SK-N-SH treated with all-trans-retinoic acid at 6 μM for 48 hours (cell line): Measurements from ENCODE around the gene TMEM14C.

Source experiments
- ATAC-seq: fragments of 200-7000 bp; cut with Tn5 transposase; 3 replicates; pipeline ENCODE4 v1.9.1; 2020; ENCODE audit warnings: mild to moderate bottlenecking, moderate library complexity
- ARNTL ChIP-seq: fragments of 450-650 bp; formaldehyde crosslinking; IDR thresholded peaks from 2 replicates; pipeline ENCODE4 v1.5.0; 2020; ENCODE audit warnings: low read depth, mild to moderate bottlenecking, moderate library complexity, borderline replicate concordance
- BACH2 ChIP-seq: fragments of 250-450 bp; sonication (Bioruptor Pico); IDR thresholded peaks from 2 replicates; pipeline ENCODE4 v1.9.0; 2021; ENCODE audit warnings: mild to moderate bottlenecking, borderline replicate concordance
- CSDC2 ChIP-seq: fragments of 250-450 bp; sonication (Bioruptor Pico); IDR thresholded peaks from 2 replicates; pipeline ENCODE4 v1.5.0; 2020; ENCODE audit warnings: mild to moderate bottlenecking, moderate library complexity
- ESRRG ChIP-seq: fragments of 250-450 bp; sonication (Bioruptor Pico); IDR thresholded peaks from 2 replicates; pipeline ENCODE4 v1.6.1; 2021; ENCODE audit warnings: mild to moderate bottlenecking
- GLIS3 ChIP-seq: fragments of 250-450 bp; sonication (Bioruptor Pico); IDR thresholded peaks from 2 replicates; pipeline ENCODE4 v1.5.0; 2020; ENCODE audit warnings: mild to moderate bottlenecking, moderate library complexity
- ISL1 ChIP-seq: fragments of 250-450 bp; sonication (Bioruptor Pico); IDR thresholded peaks from 2 replicates; pipeline ENCODE4 v2.1.2; 2022; ENCODE audit warnings: mild to moderate bottlenecking, moderate library complexity
- OSR1 ChIP-seq: fragments of 250-450 bp; sonication (Bioruptor Pico); IDR thresholded peaks from 2 replicates; pipeline ENCODE4 v1.8.0; 2022; ENCODE audit warnings: moderate library complexity, mild to moderate bottlenecking, inconsistent platforms
- PPARA ChIP-seq: fragments of 250-450 bp; sonication (Bioruptor Pico); IDR thresholded peaks from 2 replicates; pipeline ENCODE4 v1.5.0; 2020; ENCODE audit warnings: mild to moderate bottlenecking, borderline replicate concordance
- RARB ChIP-seq: fragments of 250-450 bp; sonication (Bioruptor Pico); IDR thresholded peaks from 2 replicates; pipeline ENCODE4 v1.8.0; 2021; ENCODE audit warnings: mild to moderate bottlenecking, moderate library complexity
- SNAI2 ChIP-seq: fragments of 250-450 bp; sonication (Bioruptor Pico); IDR thresholded peaks from 2 replicates; pipeline ENCODE4 v1.5.0; 2020; ENCODE audit warnings: mild to moderate bottlenecking, moderate library complexity
- TCF4 ChIP-seq: fragments of 250-450 bp; sonication (Bioruptor Pico); IDR thresholded peaks from 2 replicates; pipeline ENCODE4 v1.8.0; 2021; ENCODE audit warnings: mild to moderate bottlenecking, moderate library complexity, borderline replicate concordance
- TOX ChIP-seq: fragments of 250-450 bp; sonication (Bioruptor Pico); IDR thresholded peaks from 2 replicates; pipeline ENCODE4 v1.8.0; 2021; ENCODE audit warnings: mild to moderate bottlenecking, moderate library complexity, borderline replicate concordance
- ZC3H10 ChIP-seq: fragments of 250-450 bp; sonication (Bioruptor Pico); IDR thresholded peaks from 2 replicates; pipeline ENCODE4 v1.5.1; 2021; ENCODE audit warnings: mild to moderate bottlenecking, moderate library complexity
- ZFP3 ChIP-seq: fragments of 250-450 bp; sonication (Bioruptor Pico); IDR thresholded peaks from 2 replicates; pipeline ENCODE4 v1.5.0; 2020; ENCODE audit warnings: mild to moderate bottlenecking, moderate library complexity
- ZFP30 ChIP-seq: fragments of 450-650 bp; formaldehyde crosslinking; IDR thresholded peaks from 2 replicates; pipeline ENCODE4 v1.5.0; 2022; ENCODE audit warnings: mild to moderate bottlenecking, moderate library complexity
- ZNF565 ChIP-seq: fragments of 450-650 bp; formaldehyde crosslinking; conservative IDR thresholded peaks from 2 replicates; pipeline ENCODE4 v1.5.0; 2020; ENCODE audit warnings: low read depth, mild to moderate bottlenecking, moderate library complexity
- ZNF70 ChIP-seq: fragments of 450-650 bp; formaldehyde crosslinking; IDR thresholded peaks from 2 replicates; pipeline ENCODE4 v1.5.0; 2020; ENCODE audit warnings: mild to moderate bottlenecking, moderate library complexity
- ZNF8 ChIP-seq: fragments of 450-650 bp; formaldehyde crosslinking; IDR thresholded peaks from 2 replicates; pipeline ENCODE4 v1.5.0; 2020; ENCODE audit warnings: mild to moderate bottlenecking, moderate library complexity
- TF ChIP-seq, protein P1 (sequence below): fragments of 250-450 bp; sonication (Bioruptor Pico); IDR thresholded peaks from 2 replicates; pipeline ENCODE4 v1.5.1; 2021; ENCODE audit warnings: mild to moderate bottlenecking, moderate library complexity
- TF ChIP-seq, protein P2 (sequence below): fragments of 250-450 bp; sonication (Bioruptor Pico); IDR thresholded peaks from 2 replicates; pipeline ENCODE4 v1.5.0; 2020; ENCODE audit warnings: mild to moderate bottlenecking, moderate library complexity
- TF ChIP-seq, protein P3 (sequence below): fragments of 250-450 bp; sonication (Bioruptor Pico); IDR thresholded peaks from 2 replicates; pipeline ENCODE4 v1.8.0; 2020; ENCODE audit warnings: mild to moderate bottlenecking, moderate library complexity, borderline replicate concordance
- TF ChIP-seq, protein P4 (sequence below): fragments of 250-450 bp; sonication (Bioruptor Pico); IDR thresholded peaks from 2 replicates; pipeline ENCODE4 v1.5.1; 2020; ENCODE audit warnings: low read depth, mild to moderate bottlenecking, moderate library complexity
- TF ChIP-seq, protein P5 (sequence below): fragments of 250-450 bp; sonication (Bioruptor Pico); IDR thresholded peaks from 2 replicates; pipeline ENCODE4 v1.8.0; 2021; ENCODE audit warnings: low read depth, mild to moderate bottlenecking, moderate library complexity, borderline replicate concordance

TMEM14C gene

DNA sequence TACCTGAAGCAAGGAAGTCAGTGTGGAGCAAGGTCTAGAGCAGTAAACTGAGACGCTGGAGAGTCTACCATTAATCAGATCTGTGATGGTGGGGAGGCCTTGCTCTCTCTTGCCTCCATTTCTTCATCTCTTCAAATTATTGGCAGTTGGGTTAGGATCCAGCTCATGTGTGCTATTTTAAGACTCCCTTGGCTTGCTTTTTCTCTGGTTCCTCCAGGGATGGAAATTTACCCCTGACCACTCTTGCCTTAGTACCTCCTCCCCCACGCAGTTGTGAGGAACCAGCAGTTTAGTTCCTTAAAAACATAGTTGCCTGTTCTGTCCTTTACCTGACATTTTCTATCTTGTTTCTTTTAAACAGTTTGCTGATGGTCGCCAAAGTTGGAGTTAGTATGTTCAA, 7.4 kb downstream of the TMEM14C start:
- TF ChIP-seq ZNF8 (no peak), TOX (CRISPR knock-in tag) (no peak), ZFP3 (CRISPR knock-in tag) (no peak), ZC3H10 (CRISPR knock-in tag) (no peak), GLIS3 (CRISPR knock-in tag) (no peak), BACH2 (CRISPR knock-in tag) (no peak), ZFP30 (no peak), ARNTL (CRISPR knock-in tag) (no peak), RARB (CRISPR knock-in tag) (no peak), ESRRG (CRISPR knock-in tag) (no peak), ZNF70 (no peak), SNAI2 (CRISPR knock-in tag) (no peak), OSR1 (no peak)
- TF ChIP-seq, protein P1, sequence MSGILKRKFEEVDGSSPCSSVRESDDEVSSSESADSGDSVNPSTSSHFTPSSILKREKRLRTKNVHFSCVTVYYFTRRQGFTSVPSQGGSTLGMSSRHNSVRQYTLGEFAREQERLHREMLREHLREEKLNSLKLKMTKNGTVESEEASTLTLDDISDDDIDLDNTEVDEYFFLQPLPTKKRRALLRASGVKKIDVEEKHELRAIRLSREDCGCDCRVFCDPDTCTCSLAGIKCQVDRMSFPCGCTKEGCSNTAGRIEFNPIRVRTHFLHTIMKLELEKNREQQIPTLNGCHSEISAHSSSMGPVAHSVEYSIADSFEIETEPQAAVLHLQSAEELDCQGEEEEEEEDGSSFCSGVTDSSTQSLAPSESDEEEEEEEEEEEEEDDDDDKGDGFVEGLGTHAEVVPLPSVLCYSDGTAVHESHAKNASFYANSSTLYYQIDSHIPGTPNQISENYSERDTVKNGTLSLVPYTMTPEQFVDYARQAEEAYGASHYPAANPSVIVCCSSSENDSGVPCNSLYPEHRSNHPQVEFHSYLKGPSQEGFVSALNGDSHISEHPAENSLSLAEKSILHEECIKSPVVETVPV (CRISPR knock-in tag) = no peak
- TF ChIP-seq, protein P2, sequence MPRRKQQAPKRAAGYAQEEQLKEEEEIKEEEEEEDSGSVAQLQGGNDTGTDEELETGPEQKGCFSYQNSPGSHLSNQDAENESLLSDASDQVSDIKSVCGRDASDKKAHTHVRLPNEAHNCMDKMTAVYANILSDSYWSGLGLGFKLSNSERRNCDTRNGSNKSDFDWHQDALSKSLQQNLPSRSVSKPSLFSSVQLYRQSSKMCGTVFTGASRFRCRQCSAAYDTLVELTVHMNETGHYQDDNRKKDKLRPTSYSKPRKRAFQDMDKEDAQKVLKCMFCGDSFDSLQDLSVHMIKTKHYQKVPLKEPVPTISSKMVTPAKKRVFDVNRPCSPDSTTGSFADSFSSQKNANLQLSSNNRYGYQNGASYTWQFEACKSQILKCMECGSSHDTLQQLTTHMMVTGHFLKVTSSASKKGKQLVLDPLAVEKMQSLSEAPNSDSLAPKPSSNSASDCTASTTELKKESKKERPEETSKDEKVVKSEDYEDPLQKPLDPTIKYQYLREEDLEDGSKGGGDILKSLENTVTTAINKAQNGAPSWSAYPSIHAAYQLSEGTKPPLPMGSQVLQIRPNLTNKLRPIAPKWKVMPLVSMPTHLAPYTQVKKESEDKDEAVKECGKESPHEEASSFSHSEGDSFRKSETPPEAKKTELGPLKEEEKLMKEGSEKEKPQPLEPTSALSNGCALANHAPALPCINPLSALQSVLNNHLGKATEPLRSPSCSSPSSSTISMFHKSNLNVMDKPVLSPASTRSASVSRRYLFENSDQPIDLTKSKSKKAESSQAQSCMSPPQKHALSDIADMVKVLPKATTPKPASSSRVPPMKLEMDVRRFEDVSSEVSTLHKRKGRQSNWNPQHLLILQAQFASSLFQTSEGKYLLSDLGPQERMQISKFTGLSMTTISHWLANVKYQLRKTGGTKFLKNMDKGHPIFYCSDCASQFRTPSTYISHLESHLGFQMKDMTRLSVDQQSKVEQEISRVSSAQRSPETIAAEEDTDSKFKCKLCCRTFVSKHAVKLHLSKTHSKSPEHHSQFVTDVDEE (CRISPR knock-in tag) = no peak
- TF ChIP-seq, protein P3, sequence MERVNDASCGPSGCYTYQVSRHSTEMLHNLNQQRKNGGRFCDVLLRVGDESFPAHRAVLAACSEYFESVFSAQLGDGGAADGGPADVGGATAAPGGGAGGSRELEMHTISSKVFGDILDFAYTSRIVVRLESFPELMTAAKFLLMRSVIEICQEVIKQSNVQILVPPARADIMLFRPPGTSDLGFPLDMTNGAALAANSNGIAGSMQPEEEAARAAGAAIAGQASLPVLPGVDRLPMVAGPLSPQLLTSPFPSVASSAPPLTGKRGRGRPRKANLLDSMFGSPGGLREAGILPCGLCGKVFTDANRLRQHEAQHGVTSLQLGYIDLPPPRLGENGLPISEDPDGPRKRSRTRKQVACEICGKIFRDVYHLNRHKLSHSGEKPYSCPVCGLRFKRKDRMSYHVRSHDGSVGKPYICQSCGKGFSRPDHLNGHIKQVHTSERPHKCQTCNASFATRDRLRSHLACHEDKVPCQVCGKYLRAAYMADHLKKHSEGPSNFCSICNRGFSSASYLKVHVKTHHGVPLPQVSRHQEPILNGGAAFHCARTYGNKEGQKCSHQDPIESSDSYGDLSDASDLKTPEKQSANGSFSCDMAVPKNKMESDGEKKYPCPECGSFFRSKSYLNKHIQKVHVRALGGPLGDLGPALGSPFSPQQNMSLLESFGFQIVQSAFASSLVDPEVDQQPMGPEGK (CRISPR knock-in tag) = no peak
- TF ChIP-seq, protein P4, sequence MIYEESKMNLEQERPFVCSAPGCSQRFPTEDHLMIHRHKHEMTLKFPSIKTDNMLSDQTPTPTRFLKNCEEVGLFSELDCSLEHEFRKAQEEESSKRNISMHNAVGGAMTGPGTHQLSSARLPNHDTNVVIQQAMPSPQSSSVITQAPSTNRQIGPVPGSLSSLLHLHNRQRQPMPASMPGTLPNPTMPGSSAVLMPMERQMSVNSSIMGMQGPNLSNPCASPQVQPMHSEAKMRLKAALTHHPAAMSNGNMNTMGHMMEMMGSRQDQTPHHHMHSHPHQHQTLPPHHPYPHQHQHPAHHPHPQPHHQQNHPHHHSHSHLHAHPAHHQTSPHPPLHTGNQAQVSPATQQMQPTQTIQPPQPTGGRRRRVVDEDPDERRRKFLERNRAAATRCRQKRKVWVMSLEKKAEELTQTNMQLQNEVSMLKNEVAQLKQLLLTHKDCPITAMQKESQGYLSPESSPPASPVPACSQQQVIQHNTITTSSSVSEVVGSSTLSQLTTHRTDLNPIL (CRISPR knock-in tag) = no peak
- TF ChIP-seq, protein P5, sequence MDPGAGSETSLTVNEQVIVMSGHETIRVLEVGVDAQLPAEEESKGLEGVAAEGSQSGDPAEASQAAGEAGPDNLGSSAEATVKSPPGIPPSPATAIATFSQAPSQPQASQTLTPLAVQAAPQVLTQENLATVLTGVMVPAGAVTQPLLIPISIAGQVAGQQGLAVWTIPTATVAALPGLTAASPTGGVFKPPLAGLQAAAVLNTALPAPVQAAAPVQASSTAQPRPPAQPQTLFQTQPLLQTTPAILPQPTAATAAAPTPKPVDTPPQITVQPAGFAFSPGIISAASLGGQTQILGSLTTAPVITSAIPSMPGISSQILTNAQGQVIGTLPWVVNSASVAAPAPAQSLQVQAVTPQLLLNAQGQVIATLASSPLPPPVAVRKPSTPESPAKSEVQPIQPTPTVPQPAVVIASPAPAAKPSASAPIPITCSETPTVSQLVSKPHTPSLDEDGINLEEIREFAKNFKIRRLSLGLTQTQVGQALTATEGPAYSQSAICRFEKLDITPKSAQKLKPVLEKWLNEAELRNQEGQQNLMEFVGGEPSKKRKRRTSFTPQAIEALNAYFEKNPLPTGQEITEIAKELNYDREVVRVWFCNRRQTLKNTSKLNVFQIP = no peak

DNA sequence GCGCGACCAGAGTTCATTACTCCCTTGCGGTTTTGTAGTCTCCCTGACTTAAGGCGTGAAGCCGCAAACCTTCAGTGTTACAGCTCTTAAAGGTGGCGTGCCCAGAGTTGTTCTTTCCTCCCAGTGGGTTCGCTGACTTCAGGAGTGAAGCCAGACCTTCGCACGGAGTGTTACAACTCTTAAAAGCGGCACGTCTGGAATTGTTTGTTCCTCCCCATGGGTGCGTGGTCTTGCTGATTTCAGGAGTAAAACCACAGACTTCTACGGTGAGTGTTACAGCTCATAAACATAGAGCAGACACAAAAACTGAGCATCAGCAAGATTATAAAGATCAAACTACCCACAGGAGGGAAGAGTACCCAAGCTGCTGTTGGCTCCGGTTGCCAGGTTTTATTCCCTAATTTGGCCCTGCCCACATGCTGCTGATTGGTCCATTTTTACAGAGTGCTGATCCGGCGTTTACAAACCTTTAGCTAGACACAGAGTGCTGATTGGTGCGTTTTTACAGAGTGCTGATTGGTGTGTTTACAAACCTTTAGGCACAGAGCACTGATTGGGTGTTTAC, 10.4 kb downstream of the TMEM14C start:
- TF ChIP-seq OSR1 (no peak), ZNF8 (no peak), PPARA (no peak)
- no peak; the same call in 2 of the 3 replicates for ATAC-seq

More for the DNA sequence above, 7.4 kb downstream of the TMEM14C start:
- ATAC-seq = no peak

DNA sequence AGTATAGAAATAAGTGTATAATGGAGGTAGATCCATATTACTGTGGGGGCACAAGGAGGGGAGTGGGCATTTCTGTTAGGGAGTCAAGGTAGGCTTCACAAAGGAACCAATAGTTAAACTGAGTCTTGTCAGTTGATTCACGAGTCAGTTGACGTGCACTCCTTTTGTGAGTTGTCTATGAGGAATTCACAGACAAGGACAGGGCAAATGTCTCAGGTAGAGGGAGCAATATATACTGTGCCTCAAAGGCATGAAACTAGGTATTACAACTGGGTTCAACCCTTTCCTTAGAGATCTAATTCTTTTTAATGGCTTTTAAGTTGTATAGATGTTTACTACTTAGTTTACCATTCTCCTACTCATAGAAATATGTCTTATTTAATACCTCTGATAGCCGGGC, 11.0 kb downstream of the TMEM14C start:
- no peak for ATAC-seq
- TF ChIP-seq ZC3H10 (CRISPR knock-in tag) (no peak), ZFP30 (no peak), CSDC2 (CRISPR knock-in tag) (no peak), TCF4 (CRISPR knock-in tag) (no peak), OSR1 (no peak), ARNTL (CRISPR knock-in tag) (no peak), ZFP3 (CRISPR knock-in tag) (no peak), TOX (CRISPR knock-in tag) (no peak), GLIS3 (CRISPR knock-in tag) (no peak), ESRRG (CRISPR knock-in tag) (no peak), RARB (CRISPR knock-in tag) (no peak), ZNF70 (no peak), ISL1 (CRISPR knock-in tag) (no peak), PPARA (no peak), ZNF565 (CRISPR knock-in tag) (no peak)
- TF ChIP-seq, protein P4 (CRISPR knock-in tag) = no peak
- TF ChIP-seq, protein P5 = no peak
- TF ChIP-seq, protein P1 (CRISPR knock-in tag) = no peak
